Prostate gland (tissue), 2 donors: Measurements from ENCODE around the gene NISCH.

Experiments
- POLR2AphosphoS5 ChIP-seq: sonication (generic); formaldehyde crosslinking; IDR thresholded peaks from one replicate; pipeline ENCODE4 v1.6.1; 2017; ENCODE audit warnings: antibody characterized with exemption
- TF ChIP-seq, protein P1 (sequence below), 4 experiments: fragments of 200-600 bp in 2 of 4; fragments of 450-650 bp in 2 of 4; sonication (generic) in 2 of 4; IDR thresholded peaks; 1 replicate in 3 of 4; 2 replicates in 1 of 4; pipeline ENCODE4 v1.5.1; 2016 to 2019; ENCODE audit warnings: antibody characterized with exemption in 4 of 4, mild to moderate bottlenecking in 2 of 4, moderate library complexity in 2 of 4

DNA sequence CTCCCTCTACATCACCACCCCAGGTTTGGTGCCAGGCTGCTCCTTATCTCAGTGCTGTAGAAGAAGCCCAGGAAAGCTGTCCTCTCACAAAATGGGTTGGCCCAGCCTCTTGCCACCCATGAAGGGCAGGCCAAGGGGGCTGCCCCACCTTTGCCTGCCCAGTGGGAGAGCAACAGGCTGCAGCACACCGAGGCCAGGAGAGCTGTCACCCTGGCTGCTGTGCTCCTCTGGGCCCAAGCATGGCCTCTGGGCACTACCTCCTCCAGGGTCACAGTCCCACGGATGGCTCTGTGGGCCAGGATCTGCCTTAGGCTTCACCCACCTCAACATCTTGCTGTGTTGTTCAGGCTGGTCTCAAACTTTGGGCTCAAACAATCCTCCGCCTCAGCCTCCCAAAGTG is 33.3 kb downstream of the NISCH start:
- TF ChIP-seq POLR2AphosphoS5: no peak
- TF ChIP-seq, protein P1, sequence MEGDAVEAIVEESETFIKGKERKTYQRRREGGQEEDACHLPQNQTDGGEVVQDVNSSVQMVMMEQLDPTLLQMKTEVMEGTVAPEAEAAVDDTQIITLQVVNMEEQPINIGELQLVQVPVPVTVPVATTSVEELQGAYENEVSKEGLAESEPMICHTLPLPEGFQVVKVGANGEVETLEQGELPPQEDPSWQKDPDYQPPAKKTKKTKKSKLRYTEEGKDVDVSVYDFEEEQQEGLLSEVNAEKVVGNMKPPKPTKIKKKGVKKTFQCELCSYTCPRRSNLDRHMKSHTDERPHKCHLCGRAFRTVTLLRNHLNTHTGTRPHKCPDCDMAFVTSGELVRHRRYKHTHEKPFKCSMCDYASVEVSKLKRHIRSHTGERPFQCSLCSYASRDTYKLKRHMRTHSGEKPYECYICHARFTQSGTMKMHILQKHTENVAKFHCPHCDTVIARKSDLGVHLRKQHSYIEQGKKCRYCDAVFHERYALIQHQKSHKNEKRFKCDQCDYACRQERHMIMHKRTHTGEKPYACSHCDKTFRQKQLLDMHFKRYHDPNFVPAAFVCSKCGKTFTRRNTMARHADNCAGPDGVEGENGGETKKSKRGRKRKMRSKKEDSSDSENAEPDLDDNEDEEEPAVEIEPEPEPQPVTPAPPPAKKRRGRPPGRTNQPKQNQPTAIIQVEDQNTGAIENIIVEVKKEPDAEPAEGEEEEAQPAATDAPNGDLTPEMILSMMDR (IDR thresholded peaks at IDR 0.05): no peak
